ENCODE results near the gene RAD51B.
A peak's percentile ranks its signal among the peaks of the same experiment; 100 is the strongest.

Gene RAD51B

DNA sequence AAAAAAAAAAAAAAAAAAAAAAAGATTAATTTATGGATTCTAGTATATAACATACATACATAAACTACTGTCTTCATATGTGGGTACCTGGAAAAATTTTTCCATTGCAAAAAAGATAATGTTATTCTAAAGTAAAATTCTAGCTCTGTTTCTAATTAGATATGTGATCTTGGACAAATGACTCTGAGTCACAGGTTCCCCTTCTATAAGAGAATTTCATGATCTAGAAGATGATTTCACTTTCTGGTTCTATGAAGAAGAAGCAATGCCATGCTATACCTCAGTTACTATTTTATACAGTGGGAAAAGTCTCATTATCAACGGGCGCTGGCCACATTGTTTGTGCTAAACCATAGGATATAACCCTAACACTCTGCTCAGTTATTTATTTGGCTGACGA is 622.0 kb downstream of the RAD51B start:
- DNase-seq (ENCODE audit: low read depth, low spot score): no peak
- no peak overlapping the region for H3K4me3 ChIP-seq (ENCODE audit: low read depth, low read length)
- TF ChIP-seq, protein P1, sequence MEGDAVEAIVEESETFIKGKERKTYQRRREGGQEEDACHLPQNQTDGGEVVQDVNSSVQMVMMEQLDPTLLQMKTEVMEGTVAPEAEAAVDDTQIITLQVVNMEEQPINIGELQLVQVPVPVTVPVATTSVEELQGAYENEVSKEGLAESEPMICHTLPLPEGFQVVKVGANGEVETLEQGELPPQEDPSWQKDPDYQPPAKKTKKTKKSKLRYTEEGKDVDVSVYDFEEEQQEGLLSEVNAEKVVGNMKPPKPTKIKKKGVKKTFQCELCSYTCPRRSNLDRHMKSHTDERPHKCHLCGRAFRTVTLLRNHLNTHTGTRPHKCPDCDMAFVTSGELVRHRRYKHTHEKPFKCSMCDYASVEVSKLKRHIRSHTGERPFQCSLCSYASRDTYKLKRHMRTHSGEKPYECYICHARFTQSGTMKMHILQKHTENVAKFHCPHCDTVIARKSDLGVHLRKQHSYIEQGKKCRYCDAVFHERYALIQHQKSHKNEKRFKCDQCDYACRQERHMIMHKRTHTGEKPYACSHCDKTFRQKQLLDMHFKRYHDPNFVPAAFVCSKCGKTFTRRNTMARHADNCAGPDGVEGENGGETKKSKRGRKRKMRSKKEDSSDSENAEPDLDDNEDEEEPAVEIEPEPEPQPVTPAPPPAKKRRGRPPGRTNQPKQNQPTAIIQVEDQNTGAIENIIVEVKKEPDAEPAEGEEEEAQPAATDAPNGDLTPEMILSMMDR (IDR thresholded peaks at IDR 0.05; ENCODE audit: low read depth, low read length): no peak
- in situ Hi-C loops (cut with HindIII; ENCODE audit: low sequenced_read_pairs): no loop called here

DNA sequence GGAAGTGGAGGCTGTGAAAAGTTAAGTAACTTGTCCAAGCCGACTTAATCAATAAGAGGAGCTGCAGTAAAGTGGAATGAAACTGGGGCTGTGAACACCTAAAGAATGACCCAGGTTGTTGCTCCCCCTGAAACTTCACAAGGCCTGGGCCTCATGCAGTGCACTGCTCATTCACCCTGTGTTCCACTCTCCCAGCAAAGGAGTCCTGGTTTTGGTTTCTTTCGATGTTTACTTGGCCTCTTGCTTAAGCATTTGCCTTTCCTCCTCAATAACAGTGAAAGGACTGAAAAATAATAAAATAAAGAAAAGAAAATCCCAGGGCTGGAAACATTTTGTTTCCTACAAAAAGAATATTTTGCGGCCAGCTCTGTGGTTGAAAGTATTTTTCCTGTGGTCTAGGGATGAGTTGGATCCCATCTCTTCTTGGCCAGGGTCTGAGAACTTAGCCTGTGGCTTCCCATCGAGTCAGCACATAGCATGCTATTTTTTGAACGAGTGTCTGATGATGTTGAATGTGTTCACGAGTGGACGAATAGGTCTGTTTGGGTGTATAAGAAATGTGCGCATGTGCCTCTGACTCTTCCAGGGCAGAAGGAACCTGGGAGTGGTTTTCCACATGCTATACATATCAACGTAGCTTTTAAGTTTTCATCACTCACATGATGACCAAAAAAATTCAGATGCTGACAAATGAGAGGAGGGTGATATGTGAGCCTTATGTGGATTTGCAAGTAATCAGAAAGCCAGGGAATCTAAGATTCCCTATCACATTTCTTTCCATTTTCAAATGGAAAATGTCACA is 623.5 kb downstream of the RAD51B start:
- TF ChIP-seq, protein P1 (IDR thresholded peaks at IDR 0.05; ENCODE audit: low read depth, low read length): no peak
- peak; percentile 90 for DNase-seq (ENCODE audit: low read depth, low spot score)
- H3K4me3 ChIP-seq (ENCODE audit: low read depth, low read length): no peak overlapping the region
- in situ Hi-C loops (cut with HindIII; ENCODE audit: low sequenced_read_pairs): no loop called here

DNA sequence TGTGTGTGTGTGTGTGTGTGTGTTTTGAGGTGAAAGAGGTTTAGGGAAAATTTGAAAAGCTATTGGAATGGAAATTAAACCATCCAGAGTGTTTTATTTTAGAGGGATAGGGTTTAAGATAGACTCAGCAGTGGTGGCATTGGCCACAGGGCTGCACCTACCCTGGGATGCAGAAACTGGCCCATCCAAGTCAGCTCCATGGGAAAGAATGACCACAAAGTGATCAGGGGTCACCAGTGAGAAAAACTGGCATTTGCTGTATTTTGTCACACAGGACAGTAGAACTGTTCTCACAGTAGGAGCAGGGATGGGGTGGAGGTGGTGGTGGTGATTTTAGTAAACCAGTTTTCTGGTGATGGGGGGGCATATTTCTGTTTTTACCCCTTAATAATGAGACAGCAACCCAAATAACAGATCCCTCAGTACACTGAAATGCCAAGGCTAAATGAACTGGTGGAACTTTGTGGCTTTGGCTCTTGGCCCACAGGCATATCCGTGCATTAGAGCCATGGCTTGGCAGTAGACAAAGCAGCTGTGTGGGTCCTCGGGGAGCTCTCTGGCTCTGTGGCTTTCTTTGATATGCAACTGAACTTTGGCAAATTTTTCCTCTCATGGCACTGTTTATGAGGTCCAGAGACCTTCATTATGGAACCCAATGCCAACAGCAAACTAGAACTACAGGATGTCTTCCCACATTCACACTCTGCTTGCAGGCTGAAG is 625.0 kb downstream of the RAD51B start:
- no peak overlapping the region for H3K4me3 ChIP-seq (ENCODE audit: low read depth, low read length)
- in situ Hi-C loops (cut with HindIII; ENCODE audit: low sequenced_read_pairs): no loop called here
- DNase-seq (ENCODE audit: low read depth, low spot score): peak; percentile 83
- TF ChIP-seq, protein P1 (IDR thresholded peaks at IDR 0.05; ENCODE audit: low read depth, low read length): no peak

DNA sequence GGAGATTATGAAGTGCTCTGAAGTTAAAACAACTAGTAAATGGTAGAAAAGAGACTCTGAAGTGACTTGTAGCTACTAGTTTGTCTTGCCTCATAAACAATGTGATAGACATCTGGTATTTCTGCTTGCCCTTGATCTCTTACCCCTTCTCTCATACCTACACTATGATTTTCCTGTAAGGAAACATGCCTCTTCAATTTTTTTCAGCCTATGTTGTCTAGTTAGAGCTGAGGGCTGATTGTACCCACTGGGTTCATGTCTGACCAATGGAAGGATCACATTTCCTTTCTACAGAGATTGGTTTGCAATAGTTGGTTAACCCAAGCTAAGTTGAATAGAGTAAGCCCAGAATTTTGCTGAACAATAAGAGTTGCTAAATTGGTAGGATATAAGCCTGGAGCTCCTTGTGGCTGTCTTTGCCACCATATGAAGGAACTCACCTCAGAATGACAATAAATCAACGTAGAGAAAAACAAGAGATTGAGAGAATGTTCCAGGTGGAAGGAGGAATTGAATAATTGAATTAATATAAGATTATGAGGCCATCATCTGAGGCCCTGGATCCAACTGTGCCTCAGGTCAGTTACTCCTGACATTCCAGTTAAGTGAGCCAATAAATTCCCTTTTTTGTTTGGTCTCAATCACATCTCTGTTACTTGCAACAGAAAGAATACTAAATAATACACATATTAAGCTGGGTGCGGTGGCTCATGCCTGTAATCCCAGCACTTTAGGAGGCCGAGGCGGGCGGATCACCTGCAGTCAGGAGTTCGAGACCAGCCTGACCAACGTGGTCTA is 626.9 kb downstream of the RAD51B start:
- in situ Hi-C loops (cut with HindIII; ENCODE audit: low sequenced_read_pairs): no loop called here
- no peak overlapping the region for H3K4me3 ChIP-seq (ENCODE audit: low read depth, low read length)
- TF ChIP-seq, protein P1 (IDR thresholded peaks at IDR 0.05; ENCODE audit: low read depth, low read length): no peak
- no peak for DNase-seq (ENCODE audit: low read depth, low spot score)

DNA sequence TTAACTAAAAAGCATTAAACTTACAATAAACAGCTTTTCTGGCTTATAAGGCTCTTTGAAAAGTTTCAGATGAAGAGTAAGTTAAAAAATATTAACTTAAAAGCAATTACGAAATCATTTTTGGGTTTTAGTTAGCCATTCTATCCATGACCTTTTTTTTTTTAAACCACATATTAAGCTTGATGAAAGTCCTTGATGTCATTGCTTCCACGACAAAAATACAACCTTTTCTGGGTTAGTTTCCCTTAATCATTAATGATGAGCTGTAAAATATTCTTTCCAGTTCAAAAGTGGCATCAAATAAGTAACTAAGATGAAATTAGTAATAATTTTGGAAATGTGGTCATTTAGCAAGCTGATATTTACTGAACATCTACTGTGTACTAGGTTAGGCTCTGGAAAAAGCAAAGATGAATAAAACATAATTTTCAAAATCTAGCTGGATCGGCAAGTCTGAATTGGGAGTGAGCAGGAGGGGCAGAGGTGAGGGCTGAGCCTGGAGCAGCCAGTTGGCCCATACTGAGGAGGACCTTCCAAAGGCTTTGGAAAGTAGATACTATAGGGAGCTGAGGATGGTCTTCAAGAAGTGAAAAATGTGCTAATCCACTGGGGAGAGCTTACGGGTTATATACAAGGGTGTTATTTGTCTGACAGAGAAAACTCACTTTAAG is 628.1 kb downstream of the RAD51B start:
- in situ Hi-C loops (cut with HindIII; ENCODE audit: low sequenced_read_pairs): no loop called here
- TF ChIP-seq, protein P1 (IDR thresholded peaks at IDR 0.05; ENCODE audit: low read depth, low read length): no peak
- no peak for DNase-seq (ENCODE audit: low read depth, low spot score)
- H3K4me3 ChIP-seq (ENCODE audit: low read depth, low read length): no peak overlapping the region
